ENCODE data around the gene GLIPR1. TPM values are rescaled to one million over a fixed set of nuclear protein-coding genes. Genes with fewer than 3 reads are reported as not detected.

GLIPR1 gene
- total RNA-seq, 1 experiment from 2014 or later: 0.13 TPM

DNA sequence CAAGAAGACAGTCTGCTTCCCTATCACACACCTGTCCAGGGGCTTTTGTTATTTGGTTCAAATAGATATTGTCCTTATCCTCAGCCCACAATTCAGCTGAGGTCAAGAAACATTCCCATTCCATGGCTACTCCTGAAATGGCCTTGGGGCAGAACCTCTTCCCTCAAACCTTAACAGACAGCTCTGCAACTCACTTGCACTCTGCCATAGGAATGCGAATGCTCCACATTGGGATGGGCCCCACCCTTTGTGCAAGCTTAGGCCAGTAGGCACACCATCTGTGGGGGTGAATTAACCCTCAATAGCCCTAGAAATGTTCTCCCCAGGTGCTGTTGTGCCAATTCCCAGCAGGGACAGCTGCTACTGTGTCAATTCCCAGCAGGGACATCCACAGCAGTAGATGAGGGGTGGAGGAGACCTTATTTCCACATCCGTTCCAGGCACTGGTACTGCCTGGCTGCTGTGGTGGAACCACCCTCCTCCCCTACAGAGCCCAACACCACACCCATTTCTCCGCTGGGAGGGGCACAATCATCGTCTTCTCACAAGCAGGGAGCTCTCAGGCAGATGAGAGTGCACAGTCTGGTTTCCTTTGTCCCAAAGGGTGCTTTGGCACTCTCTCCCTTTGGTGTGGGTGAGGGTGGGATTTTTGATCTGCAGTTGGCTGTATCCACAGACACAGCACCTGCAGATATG, 42.3 kb upstream of the GLIPR1 start:
- Histone ChIP-seq H3K79me2 (ENCODE audit: insufficient read depth, low read length) (no peaks in the 10 kb centered on the region), H4K5ac (ENCODE audit: insufficient read length, low read depth, low read length) (no peak overlapping the region), H3K56ac (ENCODE audit: insufficient read length, low read depth, low read length) (no peak overlapping the region), H3K9ac (ENCODE audit: extremely low read depth, insufficient read length, low read length) (no peak overlapping the region), H3T11ph (ENCODE audit: low read length) (no peak overlapping the region), H3K14ac (ENCODE audit: insufficient read depth, low read length) (no peak overlapping the region), H4K20me1 (ENCODE audit: control insufficient read depth, insufficient read depth, insufficient read length) (no peaks in the 10 kb centered on the region), H2BK15ac (ENCODE audit: low read depth, low read length) (no peak overlapping the region), H2BK5ac (ENCODE audit: insufficient read length, low read length) (no peak overlapping the region), H3K27ac (ENCODE audit: insufficient read length, low read depth, low read length) (no peak overlapping the region), H3K23me2 (ENCODE audit: insufficient read length, low read depth, low read length, poor library complexity, severe bottlenecking) (no peaks in the 10 kb centered on the region), H4K91ac (ENCODE audit: insufficient read length, low read depth, low read length) (no peak overlapping the region), H3K4ac (ENCODE audit: low read depth, low read length) (no peak overlapping the region), H2BK20ac (ENCODE audit: low read depth, low read length, poor library complexity, severe bottlenecking) (no peak overlapping the region), H4K8ac (replicated peaks; ENCODE audit: insufficient read length, low read depth, low read length) (no peak overlapping the region), H2BK120ac (ENCODE audit: low read depth, low read length, poor library complexity, severe bottlenecking) (no peak overlapping the region), H2AFZ (ENCODE audit: low read length) (no peak overlapping the region), H3K27me3 (ENCODE audit: insufficient read depth, low read length) (no peaks in the 10 kb centered on the region), H3K4me1 (ENCODE audit: insufficient read depth, low read length) (no peaks in the 10 kb centered on the region), H2BK12ac (ENCODE audit: insufficient read length, low read depth, low read length) (no peak overlapping the region), H3K9me3 (ENCODE audit: control insufficient read depth, low read depth, low read length) (no peaks in the 10 kb centered on the region), H3K18ac (ENCODE audit: insufficient read length, low read depth, low read length) (no peak overlapping the region), H3K4me2 (ENCODE audit: insufficient read depth, insufficient read length, low read length) (no peak overlapping the region), H3K79me1 (ENCODE audit: insufficient read depth, low read depth, low read length, poor library complexity, severe bottlenecking) (no peaks in the 10 kb centered on the region), H2AK5ac (ENCODE audit: insufficient read length, low read length) (no peak overlapping the region), H3K23ac (ENCODE audit: insufficient read length, low read depth, low read length) (no peak overlapping the region)
- no peak for DNase-seq
- WGBS (ENCODE audit: extremely low coverage, insufficient read length, low lambda C conversion rate): no CpG with 5 or more reads among the region's 4 CpGs
- H3K36me3 Mint-ChIP-seq (ENCODE audit: insufficient read depth in 1 of 3, low read depth in 3 of 3): peaks cover 14 to 53% (median 38%) of the 10 kb centered on the region in 3 experiments
- no peak overlapping the region for H3K4me3 Mint-ChIP-seq
- H3K9me3 Mint-ChIP-seq: peaks cover 44 to 52% of the 10 kb centered on the region in 2 experiments
- H3K4me1 Mint-ChIP-seq: peaks cover 5 to 12% of the 10 kb centered on the region in 2 experiments; a peak in 2 of 4 replicates
- no peaks in the 10 kb centered on the region; the same call in 1 of the 2 replicates for H3K27me3 Mint-ChIP-seq (ENCODE audit: low read depth)
- TF ChIP-seq, protein P1, sequence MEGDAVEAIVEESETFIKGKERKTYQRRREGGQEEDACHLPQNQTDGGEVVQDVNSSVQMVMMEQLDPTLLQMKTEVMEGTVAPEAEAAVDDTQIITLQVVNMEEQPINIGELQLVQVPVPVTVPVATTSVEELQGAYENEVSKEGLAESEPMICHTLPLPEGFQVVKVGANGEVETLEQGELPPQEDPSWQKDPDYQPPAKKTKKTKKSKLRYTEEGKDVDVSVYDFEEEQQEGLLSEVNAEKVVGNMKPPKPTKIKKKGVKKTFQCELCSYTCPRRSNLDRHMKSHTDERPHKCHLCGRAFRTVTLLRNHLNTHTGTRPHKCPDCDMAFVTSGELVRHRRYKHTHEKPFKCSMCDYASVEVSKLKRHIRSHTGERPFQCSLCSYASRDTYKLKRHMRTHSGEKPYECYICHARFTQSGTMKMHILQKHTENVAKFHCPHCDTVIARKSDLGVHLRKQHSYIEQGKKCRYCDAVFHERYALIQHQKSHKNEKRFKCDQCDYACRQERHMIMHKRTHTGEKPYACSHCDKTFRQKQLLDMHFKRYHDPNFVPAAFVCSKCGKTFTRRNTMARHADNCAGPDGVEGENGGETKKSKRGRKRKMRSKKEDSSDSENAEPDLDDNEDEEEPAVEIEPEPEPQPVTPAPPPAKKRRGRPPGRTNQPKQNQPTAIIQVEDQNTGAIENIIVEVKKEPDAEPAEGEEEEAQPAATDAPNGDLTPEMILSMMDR (conservative IDR thresholded peaks at IDR 0.05): no peak
- H3K27ac Mint-ChIP-seq: no peak overlapping the region; a peak in 1 of 7 replicates
